Measurements from ENCODE around the gene DPYSL4. TPM values are rescaled to one million over a fixed set of nuclear protein-coding genes. Genes with fewer than 3 reads are reported as not detected.

Gene DPYSL4
- total and polyA plus RNA-seq, 2 of the 13 experiments (the other 11 are each of a cell fraction or from before 2014, with no cell fraction given): 0.84 to 1.2 TPM

DNA sequence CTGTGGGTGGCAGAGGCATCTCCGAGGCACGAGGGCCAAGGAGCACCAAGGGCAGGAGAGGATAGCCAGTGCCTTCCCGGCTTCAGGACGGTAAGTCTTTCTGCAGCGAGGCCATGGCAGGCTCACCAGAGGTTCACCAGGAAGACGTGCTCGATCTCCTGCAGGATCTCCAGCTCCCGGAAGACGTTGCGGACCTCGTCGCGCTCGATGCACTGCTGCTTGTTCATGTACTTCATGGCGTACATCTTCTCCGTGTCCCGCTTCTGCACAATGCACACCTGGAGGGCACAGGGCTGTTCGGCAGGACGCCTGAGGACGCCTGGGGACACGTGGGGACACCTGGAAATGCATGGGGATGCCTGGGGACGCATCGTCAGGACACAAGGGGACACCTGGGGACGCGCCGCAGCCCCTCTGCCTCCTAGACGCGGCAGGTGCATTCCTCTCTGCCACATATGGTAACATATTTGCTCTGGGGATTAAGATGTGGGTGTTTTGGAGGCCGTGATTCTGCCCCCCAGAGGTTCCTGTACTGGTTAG lies 41.2 kb downstream of the DPYSL4 start:
- TF ChIP-seq CEBPB (IDR thresholded peaks at IDR 0.05; ENCODE audit: borderline replicate concordance, low read depth, low read length) (no peak), ZNF160 (CRISPR knock-in tag; IDR thresholded peaks at IDR 0.05) (no peak), NFKB2 (CRISPR knock-in tag; IDR thresholded peaks at IDR 0.05; ENCODE audit: borderline replicate concordance) (no peak), ZNF432 (CRISPR knock-in tag; IDR thresholded peaks at IDR 0.05; ENCODE audit: borderline replicate concordance) (no peak), ZNF260 (CRISPR knock-in tag; IDR thresholded peaks at IDR 0.05; ENCODE audit: borderline replicate concordance, low read depth) (no peak), DNMT1 (CRISPR knock-in tag; IDR thresholded peaks at IDR 0.05) (no peak)
- Histone ChIP-seq H3K79me2 (ENCODE audit: insufficient read depth, low read length) (no peaks in the 10 kb centered on the region), H3K27me3 (ENCODE audit: control insufficient read depth in 1 of 2, insufficient read depth in 2 of 2, low read length in 2 of 2) (no peaks in the 10 kb centered on the region), H3K4me2 (ENCODE audit: low read depth, low read length) (no peak overlapping the region), H3K36me3 (replicated peaks in 1 of 2; ENCODE audit: control insufficient read depth in 1 of 2, insufficient read depth in 2 of 2, low read length in 2 of 2) (no peaks in the 10 kb centered on the region), H3K4me1 (ENCODE audit: insufficient read depth, low read length) (no peaks in the 10 kb centered on the region), H3K9me3 (ENCODE audit: low read length) (no peaks in the 10 kb centered on the region), H3K4me3 (replicated peaks in 1 of 3; ENCODE audit: insufficient read depth in 1 of 3, low read depth in 2 of 3, low read length in 3 of 3) (no peak overlapping the region), H2AFZ (ENCODE audit: low read length) (no peak overlapping the region), H4K20me1 (ENCODE audit: insufficient read depth, low read length) (no peaks in the 10 kb centered on the region), H3K9ac (ENCODE audit: insufficient read depth, low read depth, low read length) (no peak overlapping the region), H3K27ac (ENCODE audit: extremely low read length, insufficient read depth, low read length) (no peak overlapping the region)
- BruUV-seq (replicated peaks): no TSS peak
- ChIA-PET CTCF (ENCODE audit: low intra/inter-chr PET ratio, low total read pairs) (no interaction called here), POLR2A (no interaction called here)
- in situ Hi-C loops (cut with HindIII; ENCODE audit: extremely low pct_ligation_motif_present, low pct_unique_long_range_greater_than_20kb): no loop called here
- DNase-seq (ENCODE audit: low spot score): no peak
- no peak for FAIRE-seq
- intact Hi-C loops (cut with micrococcal nuclease; ENCODE audit: unreplicated experiment): no loop called here
- no peak for ATAC-seq
- 93% methylated on average over 17 of the region's 29 CpGs for WGBS (ENCODE audit: low lambda C conversion rate)

DNA sequence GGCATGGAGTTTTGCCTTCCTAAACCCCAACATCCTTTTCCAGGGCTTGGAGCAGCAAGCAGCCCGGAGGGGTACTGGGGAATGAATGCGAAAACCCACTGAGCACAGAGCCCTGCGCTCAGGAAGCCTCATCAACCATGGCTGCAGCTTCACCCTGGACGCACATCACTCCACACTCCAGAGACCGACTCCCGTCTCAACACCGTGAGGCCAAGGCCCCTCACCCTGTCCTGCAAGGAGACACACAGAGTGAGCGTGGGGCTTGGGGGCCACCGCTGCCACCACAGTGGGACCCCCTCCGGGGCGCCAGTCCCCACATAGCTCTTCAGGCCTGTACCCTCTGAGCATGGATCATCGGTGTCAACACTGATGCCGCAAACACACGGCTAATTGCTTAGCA lies 41.9 kb downstream of the DPYSL4 start:
- H3K9me3 ChIP-seq (ENCODE audit: low read length): no peaks in the 10 kb centered on the region
- FAIRE-seq (no peak), DNase-seq (ENCODE audit: low spot score) (no peak), ATAC-seq (no peak)
- TF ChIP-seq NKX3-1 (CRISPR knock-in tag; IDR thresholded peaks at IDR 0.05) (no peak), CHD4 (IDR thresholded peaks at IDR 0.05; ENCODE audit: borderline replicate concordance, low read length) (no peak), ZBTB38 (CRISPR knock-in tag; IDR thresholded peaks at IDR 0.05) (no peak), ATRX (CRISPR knock-in tag; IDR thresholded peaks at IDR 0.05; ENCODE audit: borderline replicate concordance) (no peak), GTF2F1 (IDR thresholded peaks at IDR 0.05; ENCODE audit: low read length) (no peak), ZNF432 (CRISPR knock-in tag; IDR thresholded peaks at IDR 0.05; ENCODE audit: borderline replicate concordance) (no peak), RXRA (CRISPR knock-in tag; IDR thresholded peaks at IDR 0.05) (no peak), RFXAP (CRISPR knock-in tag; IDR thresholded peaks at IDR 0.05; ENCODE audit: borderline replicate concordance) (no peak), TARDBP (CRISPR knock-in tag; IDR thresholded peaks at IDR 0.05) (no peak), ZSCAN9 (CRISPR knock-in tag; IDR thresholded peaks at IDR 0.05; ENCODE audit: borderline replicate concordance) (no peak)
- TF ChIP-seq, protein P1, sequence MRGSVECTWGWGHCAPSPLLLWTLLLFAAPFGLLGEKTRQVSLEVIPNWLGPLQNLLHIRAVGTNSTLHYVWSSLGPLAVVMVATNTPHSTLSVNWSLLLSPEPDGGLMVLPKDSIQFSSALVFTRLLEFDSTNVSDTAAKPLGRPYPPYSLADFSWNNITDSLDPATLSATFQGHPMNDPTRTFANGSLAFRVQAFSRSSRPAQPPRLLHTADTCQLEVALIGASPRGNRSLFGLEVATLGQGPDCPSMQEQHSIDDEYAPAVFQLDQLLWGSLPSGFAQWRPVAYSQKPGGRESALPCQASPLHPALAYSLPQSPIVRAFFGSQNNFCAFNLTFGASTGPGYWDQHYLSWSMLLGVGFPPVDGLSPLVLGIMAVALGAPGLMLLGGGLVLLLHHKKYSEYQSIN (CRISPR knock-in tag; IDR thresholded peaks at IDR 0.05; ENCODE audit: borderline replicate concordance): no peak
- no peaks in the 10 kb centered on the region for H3K36me3 ChIP-seq (replicated peaks in 1 of 2; ENCODE audit: control insufficient read depth in 1 of 2, insufficient read depth in 2 of 2, low read length in 2 of 2)
- no peaks in the 10 kb centered on the region for H3K4me1 ChIP-seq (ENCODE audit: insufficient read depth, low read length)
- CTCF ChIA-PET (ENCODE audit: low intra/inter-chr PET ratio, low total read pairs): no interaction called here
- in situ Hi-C loops (cut with HindIII; ENCODE audit: extremely low pct_ligation_motif_present, low pct_unique_long_range_greater_than_20kb) (no loop called here), intact Hi-C loops (cut with micrococcal nuclease; ENCODE audit: unreplicated experiment) (no loop called here)
- no peak overlapping the region for H3K9ac ChIP-seq (ENCODE audit: insufficient read depth, low read depth, low read length)
- no peak overlapping the region for H3K4me3 ChIP-seq (replicated peaks in 1 of 3; ENCODE audit: insufficient read depth in 1 of 3, low read depth in 2 of 3, low read length in 3 of 3)
- 92% methylated on average over 12 of the region's 14 CpGs for WGBS (ENCODE audit: low lambda C conversion rate)
- POLR2A ChIA-PET: no interaction called here
- no TSS peak for BruUV-seq (replicated peaks)
- no peaks in the 10 kb centered on the region for H3K79me2 ChIP-seq (ENCODE audit: insufficient read depth, low read length)
- no peaks in the 10 kb centered on the region for H3K27me3 ChIP-seq (ENCODE audit: control insufficient read depth in 1 of 2, insufficient read depth in 2 of 2, low read length in 2 of 2)
- H3K4me2 ChIP-seq (ENCODE audit: low read depth, low read length): no peak overlapping the region
- no peak overlapping the region for H2AFZ ChIP-seq (ENCODE audit: low read length)
- H4K20me1 ChIP-seq (ENCODE audit: insufficient read depth, low read length): no peaks in the 10 kb centered on the region
- H3K27ac ChIP-seq (ENCODE audit: extremely low read length, insufficient read depth, low read length): no peak overlapping the region
